Neural cell (in vitro differentiated cells): ENCODE results near the gene SRCAP. TPM values are rescaled to one million over a fixed set of nuclear protein-coding genes. Genes with fewer than 3 reads are reported as not detected.

Experiments
- H2AFZ ChIP-seq: fragments of 200-600, 300-800 bp; sonication (generic), shearing (Covaris generic); 2 replicates; pipeline ENCODE4 v1.6.0; 2014; ENCODE audit warnings: low read depth, mild to moderate bottlenecking, antibody characterized with exemption, low read length, moderate library complexity
- H3F3A ChIP-seq: fragments of 200-600 bp; shearing (Covaris generic); 2 replicates; pipeline ENCODE4 v1.6.1; 2016; ENCODE audit warnings: mild to moderate bottlenecking, moderate library complexity, mixed read lengths, antibody characterized with exemption, low read length; ENCODE audit not compliant: insufficient read depth, poor library complexity, severe bottlenecking
- H3K27ac ChIP-seq: fragments of 200-600, 300-800 bp; sonication (generic), shearing (Covaris generic); 2 replicates; pipeline ENCODE4 v1.5.1; 2014; ENCODE audit warnings: mild to moderate bottlenecking, low read length, moderate library complexity
- H3K27me3 ChIP-seq: fragments of 300-800, 200-600 bp; sonication (generic), shearing (Covaris generic); 2 replicates; pipeline ENCODE4 v1.6.0; 2014; ENCODE audit warnings: mild to moderate bottlenecking, low read depth, low read length, moderate library complexity; ENCODE audit not compliant: insufficient read depth
- H3K36me3 ChIP-seq: fragments of 300-800, 200-600 bp; sonication (generic), shearing (Covaris generic); 2 replicates; pipeline ENCODE4 v1.5.1; 2014; ENCODE audit warnings: mild to moderate bottlenecking, antibody characterized with exemption, low read length, moderate library complexity; ENCODE audit not compliant: insufficient read depth
- H3K4me2 ChIP-seq: fragments of 300-800, 200-600 bp; sonication (generic), shearing (Covaris generic); 2 replicates; pipeline ENCODE4 v1.6.0; 2014; ENCODE audit warnings: mild to moderate bottlenecking, low read length
- H3K4me3 ChIP-seq: fragments of 300-800, 200-600 bp; sonication (generic), shearing (Covaris generic); 2 replicates; pipeline ENCODE4 v1.5.1; 2014; ENCODE audit warnings: mild to moderate bottlenecking, low read length, moderate library complexity
- H3K79me2 ChIP-seq: fragments of 200-600 bp; shearing (Covaris generic); replicated peaks from 2 replicates; pipeline ENCODE4 v1.6.0; 2014; ENCODE audit warnings: mild to moderate bottlenecking, low read length, moderate library complexity; ENCODE audit not compliant: insufficient read depth
- H3K9ac ChIP-seq: fragments of 300-800, 200-600 bp; sonication (generic), shearing (Covaris generic); 2 replicates; pipeline ENCODE4 v1.6.1; 2016; ENCODE audit warnings: mild to moderate bottlenecking, low read length, mixed read lengths
- H3K9me2 ChIP-seq: fragments of 200-600 bp; shearing (Covaris generic); 2 replicates; pipeline ENCODE4 v1.6.1; 2016; ENCODE audit warnings: mild to moderate bottlenecking, low read length, mixed read lengths; ENCODE audit not compliant: insufficient read depth
- H3K9me3 ChIP-seq: fragments of 200-600, 300-800 bp; sonication (generic), shearing (Covaris generic); 2 replicates; pipeline ENCODE4 v1.6.1; 2016; ENCODE audit warnings: mild to moderate bottlenecking, mixed run types, low read length, moderate library complexity, mixed read lengths
- H4K20me1 ChIP-seq: fragments of 200-600 bp; shearing (Covaris generic); 2 replicates; pipeline ENCODE4 v1.6.1; 2016; ENCODE audit warnings: mild to moderate bottlenecking, mixed run types; ENCODE audit not compliant: insufficient read depth
- CTCF ChIP-seq: fragments of 450-650 bp; IDR thresholded peaks from 2 replicates; pipeline ENCODE4 v1.5.1; 2014; ENCODE audit warnings: antibody characterized with exemption, mild to moderate bottlenecking, moderate library complexity; ENCODE audit not compliant: poor library complexity, severe bottlenecking
- EP300 ChIP-seq: fragments of 450-650 bp; conservative IDR thresholded peaks from 2 replicates; pipeline ENCODE4 v1.6.1; 2014; ENCODE audit warnings: antibody characterized with exemption, mild to moderate bottlenecking, moderate library complexity; ENCODE audit not compliant: poor library complexity, severe bottlenecking
- EZH2 ChIP-seq: fragments of 200-600, 300-800 bp; shearing (Covaris generic), sonication (generic); IDR thresholded peaks from 2 replicates; pipeline ENCODE4 v1.6.1; 2014; ENCODE audit warnings: antibody characterized with exemption, low read length, borderline replicate concordance, mild to moderate bottlenecking; ENCODE audit not compliant: insufficient read depth, poor library complexity, severe bottlenecking
- MXI1 ChIP-seq: fragments of 450-650 bp; conservative IDR thresholded peaks from 2 replicates; pipeline ENCODE4 v1.6.1; 2014; ENCODE audit warnings: antibody characterized with exemption, mild to moderate bottlenecking; ENCODE audit not compliant: poor library complexity, severe bottlenecking
- POLR2AphosphoS5 ChIP-seq: IDR thresholded peaks from 2 replicates; pipeline ENCODE4 v1.6.1; 2012
- RAD21 ChIP-seq: fragments of 450-650 bp; conservative IDR thresholded peaks from 2 replicates; pipeline ENCODE4 v1.6.1; 2014; ENCODE audit warnings: antibody characterized with exemption, mild to moderate bottlenecking, moderate library complexity
- REST ChIP-seq: IDR thresholded peaks from 2 replicates; pipeline ENCODE4 v1.6.1; 2012; ENCODE audit warnings: borderline replicate concordance
- SMC3 ChIP-seq: fragments of 450-650 bp; conservative IDR thresholded peaks from 2 replicates; pipeline ENCODE4 v1.6.1; 2014; ENCODE audit warnings: antibody characterized with exemption, mild to moderate bottlenecking, moderate library complexity; ENCODE audit not compliant: poor library complexity
- TAF1 ChIP-seq: IDR thresholded peaks from 2 replicates; pipeline ENCODE4 v1.6.1; 2012; ENCODE audit warnings: low read depth
- polyA plus RNA-seq: library from polyadenylated mRNA; depleted of rRNA; stranded (reverse); fragments of >200 nt; gene quantifications from 2 replicates; pipeline ENCODE4 v1.2.3, GENCODE V29; 2014

Gene SRCAP
- polyA plus RNA-seq, 1 donor from 2014 or later: 0.76 TPM

GRCh38 chr16:30677931-30678585 lies 20.9 kb upstream of the SRCAP start:
- H3K36me3 ChIP-seq: no peaks in the 10 kb centered on the region
- H3K27me3 ChIP-seq: no peaks in the 10 kb centered on the region
- H2AFZ ChIP-seq: no peak overlapping the region
- no peak overlapping the region for H3K4me2 ChIP-seq
- no peaks in the 10 kb centered on the region for H3K9me3 ChIP-seq
- H3K4me3 ChIP-seq: no peak overlapping the region
- no peaks in the 10 kb centered on the region for H3K79me2 ChIP-seq
- no peak overlapping the region for H3K9ac ChIP-seq
- no peaks in the 10 kb centered on the region for H3F3A ChIP-seq
- H4K20me1 ChIP-seq: no peaks in the 10 kb centered on the region
- TF ChIP-seq TAF1 (no peak), RAD21 (no peak), CTCF (no peak), SMC3 (no peak), POLR2AphosphoS5 (no peak), MXI1 (no peak), EP300 (no peak), REST (no peak), EZH2 (no peak)
- no peak overlapping the region for H3K27ac ChIP-seq
- H3K9me2 ChIP-seq: no peaks in the 10 kb centered on the region

GRCh38 chr16:30678586-30678970 lies 20.4 kb upstream of the SRCAP start:
- Histone ChIP-seq H2AFZ (no peak overlapping the region), H3K27ac (no peak overlapping the region), H3K4me3 (no peak overlapping the region), H3K79me2 (no peaks in the 10 kb centered on the region), H3K9me2 (no peaks in the 10 kb centered on the region), H4K20me1 (no peaks in the 10 kb centered on the region), H3K4me2 (no peak overlapping the region), H3F3A (no peaks in the 10 kb centered on the region), H3K27me3 (no peaks in the 10 kb centered on the region), H3K36me3 (no peaks in the 10 kb centered on the region), H3K9me3 (no peaks in the 10 kb centered on the region), H3K9ac (no peak overlapping the region)
- TF ChIP-seq MXI1: no peak
- TF ChIP-seq EP300: no peak
- no peak for TF ChIP-seq TAF1
- no peak for TF ChIP-seq EZH2
- no peak for TF ChIP-seq SMC3
- TF ChIP-seq POLR2AphosphoS5: no peak
- no peak for TF ChIP-seq RAD21
- no peak for TF ChIP-seq REST
- TF ChIP-seq CTCF: no peak
